ENCODE data around the gene LRPAP1. TPM values are rescaled to one million over a fixed set of nuclear protein-coding genes. Genes with fewer than 3 reads are reported as not detected.

Gene LRPAP1
- total RNA-seq, 1 experiment from 2014 or later: 90.8 TPM

- H3K36me3 Mint-ChIP-seq: peaks cover 62% of the 10 kb centered on the region
These were observed 15.1 kb downstream of the LRPAP1 start for GRCh38 chr4:3516836-3517730.

GRCh38 chr4:3516061-3516835, 16.0 kb downstream of the LRPAP1 start:
- ChIA-PET POLR2A (no interaction called here), CTCF (interaction anchor here (1.4 to 4.3 kb wide), 4 partner anchors 10 to 209 kb away, joined by 4 to 54 read pairs (median 34); no protein-coding TSS in a partner anchor)
- Mint-ChIP-seq H3K36me3 (peaks cover 59% of the 10 kb centered on the region), H3K4me3 (no peak overlapping the region), H3K27me3 (ENCODE audit: low read depth) (no peaks in the 10 kb centered on the region), H3K9me3 (no peaks in the 10 kb centered on the region), H3K4me1 (peaks cover 4% of the 10 kb centered on the region; the same call in 1 of the 2 replicates), H3K27ac (no peak overlapping the region)
- DNase-seq (ENCODE audit: low spot score) (no peak), ATAC-seq (no peak)
- TF ChIP-seq ZBTB43 (CRISPR knock-in tag; IDR thresholded peaks at IDR 0.05) (no peak), ESRRA (CRISPR knock-in tag; IDR thresholded peaks at IDR 0.05; ENCODE audit: borderline replicate concordance) (no peak), FOXP1 (CRISPR knock-in tag; IDR thresholded peaks at IDR 0.05; ENCODE audit: borderline replicate concordance) (no peak; the same call in 1 of the 2 replicates), TEAD1 (CRISPR knock-in tag; IDR thresholded peaks at IDR 0.05) (no peak), FOXP4 (CRISPR knock-in tag; IDR thresholded peaks at IDR 0.05) (no peak), PRDM15 (CRISPR knock-in tag; IDR thresholded peaks at IDR 0.05) (no peak), OVOL2 (CRISPR knock-in tag; IDR thresholded peaks at IDR 0.05; ENCODE audit: borderline replicate concordance) (no peak), SP1 (CRISPR knock-in tag; conservative IDR thresholded peaks at IDR 0.05) (no peak), ZNF121 (CRISPR knock-in tag; IDR thresholded peaks at IDR 0.05) (no peak), EMX1 (CRISPR knock-in tag; IDR thresholded peaks at IDR 0.05) (no peak), NFATC4 (CRISPR knock-in tag; IDR thresholded peaks at IDR 0.05) (no peak)

More at GRCh38 chr4:3516836-3517730, 15.1 kb downstream of the LRPAP1 start:
- TF ChIP-seq MLX (CRISPR knock-in tag; IDR thresholded peaks at IDR 0.05): no peak
- TF ChIP-seq NFE2L1 (CRISPR knock-in tag; IDR thresholded peaks at IDR 0.05): no peak
- TF ChIP-seq ZNF232 (CRISPR knock-in tag; IDR thresholded peaks at IDR 0.05): no peak
- TF ChIP-seq ZBTB43 (CRISPR knock-in tag; IDR thresholded peaks at IDR 0.05): no peak
- no peak for TF ChIP-seq TEAD1 (CRISPR knock-in tag; IDR thresholded peaks at IDR 0.05)
- TF ChIP-seq ZNF416 (CRISPR knock-in tag; IDR thresholded peaks at IDR 0.05): no peak
- no peak for TF ChIP-seq FOXP1 (CRISPR knock-in tag; IDR thresholded peaks at IDR 0.05; ENCODE audit: borderline replicate concordance)
- H3K27ac Mint-ChIP-seq: no peak overlapping the region
- DNase-seq (ENCODE audit: low spot score) (peak; percentile 8), ATAC-seq (no peak)
- no peaks in the 10 kb centered on the region for H3K27me3 Mint-ChIP-seq (ENCODE audit: low read depth)
- ChIA-PET CTCF (interaction anchor here (3.5 kb wide), 1 partner anchor 10 kb away, joined by 25 read pairs; no protein-coding TSS in a partner anchor), POLR2A (no interaction called here)
- peaks cover 4% of the 10 kb centered on the region; the same call in 1 of the 2 replicates for H3K4me1 Mint-ChIP-seq
- H3K9me3 Mint-ChIP-seq: no peaks in the 10 kb centered on the region
- no peak overlapping the region for H3K4me3 Mint-ChIP-seq
